Left ventricle myocardium superior (tissue), 1 donor: ENCODE results near the gene LEPR. TPM values are rescaled to one million over a fixed set of nuclear protein-coding genes. Genes with fewer than 3 reads are reported as not detected.
"Not testable (repeated sequence)": the region's sequence is repeated elsewhere in the genome, so short reads cannot be mapped to it uniquely, and the experiment has no call there.

Experiments used
- ATAC-seq: fragments of 200-7000 bp; cut with Tn5 transposase; one replicate; pipeline ENCODE4 v1.9.1; 2020; ENCODE audit warnings: mild to moderate bottlenecking, moderate library complexity
- DNase-seq: peaks from one replicate; pipeline ENCODE4 v3.0.0-alpha.2; 2020
- intact Hi-C: fragments of 100-400 bp; cut with micrococcal nuclease; formaldehyde crosslinking; loops from one replicate; pipeline ENCODE4 v1.11.0; 2022
- long read RNA-seq: library from polyadenylated mRNA; unstranded; transcript quantifications from one replicate; pipeline ENCODE4 v2.0.0, GENCODE V29; 2021
- total RNA-seq: library from RNA; stranded (reverse); fragmentation: NEBNext Ultra II Directional; extraction: Animal tissue kit (Norgen Biotek cat#: 25700); gene quantifications from one replicate; pipeline ENCODE4 v1.2.1, GENCODE V29; 2021
- donor health status: DM: no; HTN: yes; CAD: no; lungs with severe emphysema.

LEPR gene, protein sequence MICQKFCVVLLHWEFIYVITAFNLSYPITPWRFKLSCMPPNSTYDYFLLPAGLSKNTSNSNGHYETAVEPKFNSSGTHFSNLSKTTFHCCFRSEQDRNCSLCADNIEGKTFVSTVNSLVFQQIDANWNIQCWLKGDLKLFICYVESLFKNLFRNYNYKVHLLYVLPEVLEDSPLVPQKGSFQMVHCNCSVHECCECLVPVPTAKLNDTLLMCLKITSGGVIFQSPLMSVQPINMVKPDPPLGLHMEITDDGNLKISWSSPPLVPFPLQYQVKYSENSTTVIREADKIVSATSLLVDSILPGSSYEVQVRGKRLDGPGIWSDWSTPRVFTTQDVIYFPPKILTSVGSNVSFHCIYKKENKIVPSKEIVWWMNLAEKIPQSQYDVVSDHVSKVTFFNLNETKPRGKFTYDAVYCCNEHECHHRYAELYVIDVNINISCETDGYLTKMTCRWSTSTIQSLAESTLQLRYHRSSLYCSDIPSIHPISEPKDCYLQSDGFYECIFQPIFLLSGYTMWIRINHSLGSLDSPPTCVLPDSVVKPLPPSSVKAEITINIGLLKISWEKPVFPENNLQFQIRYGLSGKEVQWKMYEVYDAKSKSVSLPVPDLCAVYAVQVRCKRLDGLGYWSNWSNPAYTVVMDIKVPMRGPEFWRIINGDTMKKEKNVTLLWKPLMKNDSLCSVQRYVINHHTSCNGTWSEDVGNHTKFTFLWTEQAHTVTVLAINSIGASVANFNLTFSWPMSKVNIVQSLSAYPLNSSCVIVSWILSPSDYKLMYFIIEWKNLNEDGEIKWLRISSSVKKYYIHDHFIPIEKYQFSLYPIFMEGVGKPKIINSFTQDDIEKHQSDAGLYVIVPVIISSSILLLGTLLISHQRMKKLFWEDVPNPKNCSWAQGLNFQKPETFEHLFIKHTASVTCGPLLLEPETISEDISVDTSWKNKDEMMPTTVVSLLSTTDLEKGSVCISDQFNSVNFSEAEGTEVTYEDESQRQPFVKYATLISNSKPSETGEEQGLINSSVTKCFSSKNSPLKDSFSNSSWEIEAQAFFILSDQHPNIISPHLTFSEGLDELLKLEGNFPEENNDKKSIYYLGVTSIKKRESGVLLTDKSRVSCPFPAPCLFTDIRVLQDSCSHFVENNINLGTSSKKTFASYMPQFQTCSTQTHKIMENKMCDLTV
- 4.4 TPM for total RNA-seq
- long read RNA-seq, full-length matches to known transcripts, result 4 of 22 reads
- long read RNA-seq, partial matches to known transcripts, result 0 of 22 reads
- long read RNA-seq, other reads (novel, unspliced or antisense), result 18 of 22 reads

DNA sequence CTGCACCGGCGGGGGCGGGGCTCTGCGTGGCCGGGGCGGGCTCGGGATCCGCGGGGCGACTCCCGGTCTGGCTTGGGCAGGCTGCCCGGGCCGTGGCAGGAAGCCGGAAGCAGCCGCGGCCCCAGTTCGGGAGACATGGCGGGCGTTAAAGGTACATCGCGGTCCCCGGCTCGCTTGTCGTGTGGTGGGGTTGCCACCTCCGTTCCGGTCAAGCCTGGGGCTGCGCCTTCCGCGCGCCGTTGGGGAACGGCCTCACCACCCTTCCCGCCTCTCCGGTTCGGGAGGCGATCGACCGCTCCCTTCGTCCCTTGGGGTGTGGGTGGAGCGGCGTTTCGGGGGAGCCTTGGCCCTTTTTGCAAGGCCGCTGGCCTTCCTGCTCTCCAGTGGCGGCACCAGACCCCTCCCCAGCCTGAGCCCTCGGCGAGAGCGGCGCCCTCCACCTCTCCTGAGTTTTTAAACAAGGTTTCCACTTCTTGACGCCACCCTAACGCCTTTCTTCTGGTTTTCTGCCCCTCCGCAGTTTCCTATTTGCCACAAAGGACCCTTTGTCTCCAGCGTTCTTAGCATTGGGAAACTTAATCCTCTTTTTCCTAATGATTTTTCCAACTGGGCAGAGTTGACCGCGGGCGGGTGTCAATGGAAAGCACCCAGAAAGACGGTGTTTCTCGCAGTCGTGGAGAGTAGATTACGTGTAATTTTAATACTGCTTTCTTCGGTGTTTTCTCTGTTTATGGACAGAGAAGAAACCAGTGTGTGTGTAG is at the start of gene LEPR, which contains the start of gene LEPROT:
Gene LEPR, plus strand, starts transcription at position 79 of the 761 bp plus-strand sequence. CDS start 144,898 bp downstream, outside the sequence.
Gene LEPROT, plus strand, starts transcription at position 79 of the 761 bp plus-strand sequence. Its CDS starts 57 bp downstream, at position 136.
- no peak for ATAC-seq
- no peak for DNase-seq
- intact Hi-C loops, result no loop called here

DNA sequence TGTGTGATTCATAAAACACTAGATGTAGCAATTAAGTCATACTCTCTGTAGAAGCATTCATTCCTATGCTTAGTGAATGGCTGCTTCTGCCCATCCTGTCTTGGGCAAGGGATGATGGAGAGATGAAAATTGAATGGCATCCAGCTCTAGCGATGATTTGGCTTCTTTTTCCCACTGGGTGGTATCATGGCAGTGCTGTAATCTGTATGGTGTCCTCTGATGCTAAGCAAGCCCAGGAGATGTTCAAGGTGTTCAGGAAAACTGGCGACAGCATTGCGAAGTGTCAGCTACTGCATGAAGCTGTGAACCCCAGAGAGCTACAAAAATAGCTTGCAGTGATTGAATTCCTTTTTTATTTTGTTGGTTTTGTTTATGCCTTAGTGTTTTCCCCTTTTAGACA is 48.9 kb upstream of the LEPR start:
- intact Hi-C loops, result no loop called here
- ATAC-seq (no peak), DNase-seq (no peak)

DNA sequence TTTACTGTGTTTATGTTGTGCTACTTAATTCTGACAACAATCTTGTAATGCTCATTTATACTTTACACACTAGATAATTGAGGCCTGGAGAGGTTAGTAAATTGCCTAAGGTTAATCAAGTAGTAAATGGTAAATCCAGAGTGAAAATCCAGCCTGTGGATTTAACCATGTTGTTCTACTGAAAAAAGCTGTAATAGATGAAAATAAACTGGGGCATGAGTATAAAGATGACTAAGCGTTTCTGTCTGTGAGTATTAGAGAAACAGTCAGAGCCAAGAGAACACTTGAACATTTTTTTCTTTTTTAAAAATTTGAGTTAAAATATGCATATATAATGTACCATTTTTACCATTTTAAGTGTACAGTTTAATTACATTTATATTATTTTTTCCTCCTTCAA is 47.9 kb upstream of the LEPR start:
- intact Hi-C loops, result no loop called here
- ATAC-seq, result no peak
- DNase-seq, result no peak

DNA sequence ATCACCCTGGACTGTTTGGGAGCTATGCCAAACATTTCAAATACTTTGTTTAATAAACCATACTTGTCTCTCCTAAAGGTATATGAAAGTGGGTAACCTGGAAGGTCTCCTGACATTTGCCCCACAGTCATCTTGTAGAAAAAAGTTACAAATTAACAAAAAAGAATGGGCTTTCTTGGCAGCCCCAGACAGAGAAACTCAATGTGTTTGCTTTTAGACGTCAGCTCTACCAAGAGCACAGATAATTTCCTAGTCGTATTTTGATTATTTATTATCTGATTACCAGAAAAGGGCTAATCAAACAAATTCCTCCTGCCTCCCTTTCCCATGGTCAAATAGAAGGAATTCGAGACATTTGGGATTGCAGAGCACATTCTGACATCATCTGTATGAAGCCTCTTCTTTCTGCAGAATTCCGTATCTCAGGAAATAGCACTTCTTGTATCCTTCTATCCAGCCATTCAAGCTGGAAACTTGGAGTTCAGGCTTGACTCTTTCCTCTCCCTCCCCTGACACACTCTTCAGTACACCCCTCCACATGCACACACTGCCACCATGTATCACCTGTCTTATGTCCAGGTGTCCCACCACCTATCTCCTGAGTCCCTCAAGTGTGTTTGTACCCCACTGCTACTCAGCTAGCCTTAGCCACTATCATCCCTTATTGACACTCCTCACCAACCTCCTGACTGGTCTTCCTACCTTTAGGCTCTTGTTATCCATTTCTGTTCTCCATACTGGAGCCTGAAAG is 42.8 kb upstream of the LEPR start:
- DNase-seq (no peak), ATAC-seq (no peak)
- intact Hi-C loops, result no loop called here

DNA sequence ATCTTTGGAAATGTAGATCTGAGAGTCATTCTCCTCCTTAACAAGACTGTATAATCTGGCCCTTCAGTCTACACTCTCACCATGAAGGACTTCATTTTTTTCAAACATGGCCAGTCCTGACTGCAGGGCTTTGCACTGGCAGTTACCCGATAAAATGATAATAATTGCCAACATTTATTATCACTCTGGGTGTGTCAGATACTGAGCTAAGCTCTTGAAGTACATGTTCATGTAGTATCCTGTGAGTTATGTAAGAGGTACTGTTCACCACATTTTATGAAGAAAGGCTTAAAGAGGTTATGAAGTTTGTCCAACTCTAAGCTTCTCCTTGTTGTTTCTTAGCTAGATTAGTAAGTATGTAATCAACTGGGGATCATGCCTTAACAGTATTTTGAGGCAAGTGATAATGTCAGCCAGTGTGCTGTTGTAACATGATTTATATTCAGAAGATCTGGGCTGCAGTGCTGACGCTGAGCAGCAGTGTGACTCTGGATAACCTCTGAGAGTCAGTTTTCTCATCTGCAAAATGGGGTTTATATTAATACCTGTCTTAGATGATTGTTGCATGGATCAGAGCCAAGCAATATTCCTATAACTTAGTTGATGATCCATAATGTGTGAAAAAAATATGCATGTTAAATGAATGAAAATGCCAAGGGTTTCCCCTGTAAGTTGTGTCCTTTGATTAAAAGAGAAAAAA is 42.1 kb upstream of the LEPR start:
- intact Hi-C loops, result no loop called here
- no peak for DNase-seq

DNA sequence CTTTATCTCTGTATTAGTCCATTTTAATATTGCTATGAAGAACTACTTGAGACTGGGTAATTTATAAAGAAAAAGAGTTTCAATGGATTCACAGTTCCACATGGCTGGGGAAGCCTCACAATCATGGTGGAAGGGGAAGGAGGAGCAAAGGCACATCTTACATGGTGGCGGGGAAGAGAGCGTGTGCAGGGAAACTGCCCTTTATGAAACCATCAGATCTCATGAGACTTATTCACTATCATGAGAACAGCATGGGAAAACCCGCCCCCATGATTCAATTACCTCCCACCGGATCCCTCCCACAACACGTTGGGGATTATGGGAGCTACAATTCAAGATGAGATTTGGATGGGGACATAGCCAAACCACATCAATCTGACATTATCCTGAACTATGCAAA is 36.0 kb upstream of the LEPR start:
- intact Hi-C loops, DNase-seq, ATAC-seq: not testable (repeated sequence)

More for the DNA sequence above, 42.1 kb upstream of the LEPR start:
- ATAC-seq, result no peak

DNA sequence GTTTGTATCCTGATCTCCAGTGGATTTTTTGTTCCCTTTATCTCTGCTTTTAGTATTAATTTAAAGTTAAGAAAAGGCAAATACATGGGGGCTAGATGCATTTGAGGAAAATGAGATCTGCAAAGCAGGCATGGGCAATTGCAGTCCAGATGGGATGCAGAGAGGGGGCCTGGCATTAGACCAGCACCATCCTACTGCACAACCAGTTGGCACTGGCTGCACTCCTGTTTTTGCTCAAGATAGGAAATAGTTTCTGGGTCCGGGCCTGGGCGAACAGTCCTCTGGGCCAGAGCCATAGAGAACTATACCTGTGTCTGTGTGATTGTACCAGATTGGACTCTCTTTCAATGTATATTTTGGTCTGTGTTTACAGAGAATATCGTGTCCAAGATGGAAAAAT is 34.0 kb upstream of the LEPR start:
- ATAC-seq (no peak), DNase-seq (no peak)
- intact Hi-C loops, result no loop called here

DNA sequence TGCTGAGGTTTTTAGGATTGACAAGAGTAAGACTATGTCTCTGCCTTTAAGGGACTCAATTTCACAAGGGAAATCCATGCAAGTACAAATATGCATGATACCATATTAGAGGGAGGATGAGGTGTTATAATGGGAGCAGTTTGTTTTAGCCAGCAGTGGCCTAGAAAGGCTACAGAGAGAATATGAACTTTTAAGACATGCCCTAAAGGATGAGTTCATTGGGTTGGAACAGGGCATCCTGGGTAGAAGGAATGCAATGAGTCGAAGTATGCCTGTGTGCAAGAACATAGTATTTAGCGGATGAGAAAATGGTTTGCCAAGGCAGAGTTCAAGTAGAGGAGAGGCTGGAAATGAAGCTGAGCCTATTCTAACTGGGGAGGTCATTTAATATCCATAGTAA is 32.6 kb upstream of the LEPR start:
- no peak for DNase-seq
- no peak for ATAC-seq
- intact Hi-C loops, result no loop called here

DNA sequence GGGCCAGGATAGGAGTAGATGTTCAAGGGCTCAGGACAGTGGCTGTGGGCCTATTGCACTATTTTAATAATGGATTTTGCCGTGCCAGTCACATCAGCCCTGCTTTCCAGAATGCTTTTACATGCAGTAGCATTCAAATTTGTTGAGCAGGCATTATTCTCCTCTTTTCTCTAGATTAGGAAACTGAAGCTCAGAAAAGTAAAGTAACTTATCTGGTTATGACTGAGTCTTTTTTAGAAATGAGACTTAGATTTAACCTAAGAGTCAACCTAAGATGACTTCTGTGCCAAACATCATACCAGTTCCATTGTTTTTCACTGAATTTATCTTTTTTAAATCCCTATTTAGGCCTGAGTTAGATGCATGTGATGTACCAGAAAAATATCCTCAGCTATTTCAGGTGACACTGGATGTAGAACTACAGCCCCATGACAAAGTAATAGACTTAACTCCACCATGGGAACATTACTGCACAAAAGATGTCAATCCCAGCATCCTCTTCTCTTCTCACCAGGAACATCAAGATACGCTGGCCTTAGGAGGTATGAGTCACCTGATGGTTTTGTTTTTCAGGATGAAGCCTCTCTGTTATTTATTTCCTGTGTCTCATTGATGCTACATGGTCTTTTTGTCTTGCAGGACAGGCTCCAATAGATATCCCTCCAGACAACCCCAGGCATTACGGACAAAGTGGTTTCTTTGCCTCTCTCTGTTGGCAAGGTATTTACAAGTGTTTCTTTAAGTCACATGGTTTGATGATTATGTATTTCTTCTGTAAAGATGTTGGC is 31.4 kb upstream of the LEPR start:
- no peak for ATAC-seq
- DNase-seq, result no peak
- intact Hi-C loops, result no loop called here

DNA sequence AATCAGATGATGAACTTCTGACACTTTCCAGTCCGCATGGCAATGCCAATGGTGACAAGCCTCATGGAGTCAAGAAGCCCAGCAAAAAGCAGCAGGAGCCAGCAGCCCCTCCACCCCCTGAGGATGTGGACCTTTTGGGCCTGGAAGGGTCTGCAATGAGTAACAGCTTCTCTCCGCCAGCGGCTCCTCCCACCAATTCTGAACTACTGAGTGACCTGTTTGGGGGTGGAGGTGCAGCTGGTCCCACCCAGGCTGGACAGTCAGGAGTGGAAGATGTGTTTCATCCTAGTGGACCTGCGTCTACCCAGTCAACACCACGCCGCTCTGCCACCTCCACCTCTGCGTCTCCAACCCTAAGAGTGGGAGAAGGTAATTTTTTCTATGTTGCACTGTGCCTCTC is 28.0 kb upstream of the LEPR start:
- ATAC-seq, result no peak
- intact Hi-C loops, result no loop called here
- no peak for DNase-seq

DNA sequence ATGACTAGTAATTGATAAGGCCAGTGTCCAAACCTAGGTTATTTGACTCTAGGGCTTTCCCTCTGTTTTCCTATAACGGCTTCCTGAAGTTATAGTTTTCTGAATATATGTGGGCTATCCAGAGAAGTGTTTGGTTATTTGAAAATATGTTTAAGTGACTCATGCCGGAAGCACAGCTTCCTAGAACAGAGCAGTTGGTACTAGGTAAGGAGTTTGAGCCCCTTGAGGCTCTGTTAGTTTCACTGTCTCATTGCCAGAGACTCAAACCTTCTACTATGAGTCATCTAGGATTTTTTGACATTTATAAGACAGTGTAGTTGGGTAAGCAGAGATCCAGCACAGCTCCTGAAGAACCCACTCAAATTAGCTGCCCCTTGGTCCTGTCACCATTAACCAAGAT is 27.1 kb upstream of the LEPR start:
- intact Hi-C loops, result no loop called here
- DNase-seq (no peak), ATAC-seq (no peak)

DNA sequence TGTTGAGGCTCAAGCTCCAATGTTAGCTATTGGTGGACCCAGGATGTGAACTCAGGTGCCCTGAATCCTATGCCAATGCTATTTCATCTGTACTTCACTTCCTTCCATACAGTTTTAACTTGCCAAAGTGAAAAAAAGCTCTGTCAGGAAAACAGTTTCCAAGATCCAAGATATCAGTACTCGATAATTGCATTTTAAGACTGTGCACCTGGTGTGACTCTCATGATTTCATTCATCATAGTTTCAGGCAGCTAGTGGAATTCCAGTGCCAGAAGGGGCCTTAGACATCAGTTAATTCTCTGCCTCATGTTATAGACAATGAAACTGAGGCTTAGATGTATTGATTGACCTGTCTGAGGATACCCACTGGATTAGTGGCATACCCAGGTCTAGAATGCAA is 26.5 kb upstream of the LEPR start:
- intact Hi-C loops, result no loop called here
- no peak for ATAC-seq
- no peak for DNase-seq

DNA sequence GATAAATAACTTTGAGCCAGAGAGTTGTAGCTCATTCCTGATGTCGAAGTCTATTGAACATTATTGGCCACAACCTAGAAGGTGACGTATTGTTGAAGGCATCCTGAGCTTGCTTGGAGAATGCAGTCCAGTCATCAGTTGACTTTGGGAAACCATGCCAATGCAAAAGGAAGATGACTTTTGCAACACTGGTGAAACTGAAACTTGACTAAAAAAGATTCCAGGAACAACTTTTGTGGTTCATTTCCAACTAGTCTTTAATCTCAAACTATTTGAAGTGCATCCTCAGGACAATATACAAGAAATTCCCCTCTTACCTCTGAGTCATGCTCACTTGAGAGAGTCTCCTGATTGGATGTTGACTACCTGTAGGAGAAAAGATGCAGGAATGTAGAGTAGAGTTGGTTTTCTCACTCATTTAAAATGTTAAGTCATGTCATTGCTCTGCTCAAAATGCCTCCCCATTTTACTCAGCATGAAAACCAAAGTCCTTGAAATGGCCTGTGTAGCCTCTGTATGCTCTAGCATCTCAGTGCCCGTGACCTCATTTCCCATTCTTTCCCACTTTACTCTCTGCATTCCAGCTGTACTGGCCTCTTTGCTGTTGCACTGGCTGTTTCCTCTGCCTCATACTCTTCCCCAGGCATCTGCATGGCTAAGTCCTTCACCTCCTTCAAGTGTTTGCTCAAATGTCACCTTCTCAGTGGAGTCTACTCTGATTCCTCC is 24.4 kb upstream of the LEPR start:
- DNase-seq (no peak), ATAC-seq (no peak)
- intact Hi-C loops, result no loop called here

DNA sequence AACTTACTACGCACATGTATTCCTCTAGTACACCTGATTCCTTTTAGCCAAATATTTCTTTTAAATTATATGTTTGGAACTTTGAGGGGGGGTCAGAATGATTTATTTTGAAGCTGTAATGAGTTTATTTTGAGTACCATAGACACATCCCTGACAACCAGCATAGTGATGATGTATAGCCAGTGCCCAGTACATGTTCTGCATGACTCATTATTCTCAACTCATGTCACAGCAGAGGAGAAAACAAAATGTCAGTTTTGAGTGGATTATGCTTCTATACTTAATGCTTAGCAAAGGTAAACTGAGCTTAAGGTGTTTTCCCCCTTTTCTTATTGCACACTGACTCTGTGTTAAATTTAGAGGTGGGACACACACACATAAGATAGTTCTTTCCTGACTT is 22.4 kb upstream of the LEPR start:
- intact Hi-C loops, result no loop called here
- ATAC-seq (no peak), DNase-seq (no peak)

DNA sequence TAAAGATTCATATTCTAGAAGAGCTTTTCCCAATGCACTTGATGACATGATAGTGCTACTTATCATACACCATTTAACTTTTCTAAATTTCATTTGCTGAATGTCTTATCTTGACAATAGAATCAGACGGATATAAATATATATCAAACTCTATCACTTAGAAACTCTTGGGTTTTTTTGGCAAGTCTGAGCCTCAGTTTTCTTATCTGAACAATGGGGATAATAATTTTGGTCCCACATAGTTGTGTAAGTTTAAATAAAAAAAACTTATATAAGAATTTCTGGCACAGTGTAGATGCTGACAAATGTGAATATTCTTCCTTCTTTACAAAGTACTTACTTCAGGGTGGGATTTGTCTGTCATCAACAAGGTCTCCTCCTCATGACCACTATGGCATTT is 21.5 kb upstream of the LEPR start:
- intact Hi-C loops, result no loop called here
- ATAC-seq (no peak), DNase-seq (no peak)

DNA sequence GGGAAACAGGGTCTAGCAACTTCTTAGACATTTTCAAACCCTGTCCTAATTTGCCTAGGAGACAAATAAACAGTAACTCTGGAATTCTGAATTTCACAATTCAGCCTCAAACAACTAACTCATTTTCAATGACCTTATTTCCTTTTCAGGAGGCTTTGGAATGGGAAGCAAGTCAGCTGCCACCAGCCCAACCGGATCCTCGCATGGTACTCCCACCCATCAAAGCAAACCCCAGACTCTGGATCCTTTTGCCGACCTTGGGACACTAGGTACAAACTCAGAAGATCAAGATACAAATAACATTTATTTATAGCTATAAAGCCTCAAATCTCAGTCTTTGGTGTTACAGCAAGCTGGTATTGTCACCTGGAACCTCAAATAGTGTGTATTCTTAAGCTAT is 18.9 kb upstream of the LEPR start:
- intact Hi-C loops, result no loop called here
- no peak for DNase-seq
- no peak for ATAC-seq
